Esophagus squamous epithelium (tissue), 5 donors: ENCODE data around the gene UBQLN4. TPM values are rescaled to one million over a fixed set of nuclear protein-coding genes. Genes with fewer than 3 reads are reported as not detected.

ENCODE experiments used
- DNase-seq: peaks from one replicate; lab custom pipeline; 2025; lab: John Stamatoyannopoulos, UW
- H3K27ac ChIP-seq, 4 donors: fragments of 200-600 bp; sonication (generic); one replicate each; pipeline ENCODE4 v1.5.1; 2016 to 2019; ENCODE audit warnings: mild to moderate bottlenecking in 1 of 4
- H3K27me3 ChIP-seq, 4 donors: fragments of 200-600 bp; sonication (generic); 1 replicate in 3 of 4; 2 replicates in 1 of 4; pipeline versions ENCODE4 v1.5.1 to v1.6.0; 2017 to 2021; ENCODE audit warnings: antibody characterized with exemption in 1 of 4
- H3K36me3 ChIP-seq, 3 donors: fragments of 200-600 bp; sonication (generic); one replicate each; pipeline ENCODE4 v1.5.1; 2016 to 2019
- H3K4me1 ChIP-seq, 3 donors: fragments of 200-600 bp; sonication (generic); one replicate each; pipeline ENCODE4 v1.5.1; 2017 to 2019
- H3K4me3 ChIP-seq, 4 donors: fragments of 200-600 bp; sonication (generic); 1 replicate in 3 of 4; 2 replicates in 1 of 4; pipeline ENCODE4 v1.5.1; 2016 to 2019; ENCODE audit warnings: mild to moderate bottlenecking in 2 of 4, moderate library complexity in 1 of 4
- H3K9me3 ChIP-seq, 3 donors: fragments of 200-600 bp; sonication (generic); one replicate each; pipeline ENCODE4 v1.5.1; 2016 to 2019
- POLR2A ChIP-seq, 4 donors: fragments of 450-650 bp; IDR thresholded peaks; one replicate each; pipeline ENCODE4 v1.6.1; 2017; ENCODE audit warnings: antibody characterized with exemption in 4 of 4, mild to moderate bottlenecking in 4 of 4, moderate library complexity in 3 of 4
- WGBS, 2 donors: methylation state at CpG; one replicate each; pipeline ENCODE4 v1.1.5; 2018; 5-methylcytosine and 5-hydroxymethylcytosine counted together
- intact Hi-C: fragments of 100-400 bp; cut with DNase I; formaldehyde crosslinking; loops from one replicate; pipeline ENCODE4 v1.15.0; 2022
- total RNA-seq, 4 donors: library from RNA; depleted of rRNA; stranded (reverse); fragments of >200 nt; gene quantifications; one replicate each; pipeline ENCODE4 v1.1.0, GENCODE V29; 2016
- TF ChIP-seq, protein P1 (sequence below), 6 experiments: fragments of 450-650 bp in 4 of 6; fragments of 200-600 bp in 2 of 6; sonication (generic) in 2 of 6; IDR thresholded peaks; one replicate each; pipeline ENCODE4 v1.5.1; 2016 to 2019; ENCODE audit warnings: antibody characterized with exemption in 6 of 6, mild to moderate bottlenecking in 4 of 6, moderate library complexity in 4 of 6
- donor health status: DM: yes; HTN: yes; CAD: no.

UBQLN4 gene
- total RNA-seq, 4 donors from 2014 or later, result 19.7 to 32.7 (median 25.5) TPM

GRCh38 chr1:156009404-156009803 lies 44.2 kb downstream of the UBQLN4 start:
- Histone ChIP-seq H3K27ac (no peak overlapping the region), H3K4me3 (no peak overlapping the region), H3K9me3 (no peaks in the 10 kb centered on the region), H3K4me1 (peaks cover 0 to 4% (median 0%) of the 10 kb centered on the region in 3 donors), H3K27me3 (no peaks in the 10 kb centered on the region), H3K36me3 (peaks cover 23 to 73% (median 33%) of the 10 kb centered on the region in 3 donors)
- DNase-seq, result no peak
- WGBS, 2 donors, result 53 to 66% methylated on average over 2 to 3 of the region's 3 CpGs
- intact Hi-C loops, result no loop called here
- TF ChIP-seq, protein P1, sequence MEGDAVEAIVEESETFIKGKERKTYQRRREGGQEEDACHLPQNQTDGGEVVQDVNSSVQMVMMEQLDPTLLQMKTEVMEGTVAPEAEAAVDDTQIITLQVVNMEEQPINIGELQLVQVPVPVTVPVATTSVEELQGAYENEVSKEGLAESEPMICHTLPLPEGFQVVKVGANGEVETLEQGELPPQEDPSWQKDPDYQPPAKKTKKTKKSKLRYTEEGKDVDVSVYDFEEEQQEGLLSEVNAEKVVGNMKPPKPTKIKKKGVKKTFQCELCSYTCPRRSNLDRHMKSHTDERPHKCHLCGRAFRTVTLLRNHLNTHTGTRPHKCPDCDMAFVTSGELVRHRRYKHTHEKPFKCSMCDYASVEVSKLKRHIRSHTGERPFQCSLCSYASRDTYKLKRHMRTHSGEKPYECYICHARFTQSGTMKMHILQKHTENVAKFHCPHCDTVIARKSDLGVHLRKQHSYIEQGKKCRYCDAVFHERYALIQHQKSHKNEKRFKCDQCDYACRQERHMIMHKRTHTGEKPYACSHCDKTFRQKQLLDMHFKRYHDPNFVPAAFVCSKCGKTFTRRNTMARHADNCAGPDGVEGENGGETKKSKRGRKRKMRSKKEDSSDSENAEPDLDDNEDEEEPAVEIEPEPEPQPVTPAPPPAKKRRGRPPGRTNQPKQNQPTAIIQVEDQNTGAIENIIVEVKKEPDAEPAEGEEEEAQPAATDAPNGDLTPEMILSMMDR (IDR thresholded peaks at IDR 0.05), result no peak
- no peak for TF ChIP-seq POLR2A (IDR thresholded peaks at IDR 0.05)

DNA sequence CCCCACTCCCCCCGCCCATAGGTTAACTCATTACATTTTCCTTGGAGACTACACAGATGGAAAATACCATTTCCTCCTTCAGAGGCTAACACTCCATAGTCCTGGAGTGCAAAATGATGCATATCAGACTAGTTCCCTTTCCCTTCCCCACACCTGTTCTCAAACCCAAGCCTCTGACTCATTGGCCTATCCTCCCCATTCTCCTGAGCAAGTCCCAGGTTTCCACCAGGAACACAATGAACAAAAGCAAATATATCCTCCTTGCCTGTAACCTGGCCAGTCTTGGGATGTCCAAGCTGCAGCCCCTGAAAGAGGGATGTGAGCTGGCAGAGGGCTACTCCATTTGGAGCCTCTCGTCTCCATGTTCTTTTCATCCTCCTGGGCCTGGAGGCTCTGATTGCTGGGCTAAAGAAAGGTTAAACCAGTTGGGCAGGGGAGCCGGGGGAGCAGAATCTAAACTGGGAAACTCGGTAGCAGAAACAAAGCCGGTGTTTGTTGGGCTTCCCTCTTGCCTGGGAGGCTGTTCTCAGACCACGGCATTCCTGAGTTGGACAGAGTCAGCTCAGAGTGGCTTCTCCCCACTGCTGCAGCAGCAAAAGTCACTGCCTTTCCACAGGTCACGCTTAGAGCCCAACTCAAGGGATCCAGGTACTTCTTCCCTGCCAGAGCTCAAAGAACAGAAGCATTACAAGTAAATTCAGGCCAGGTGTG lies 46.8 kb downstream of the UBQLN4 start:
- Histone ChIP-seq H3K4me1 (peaks cover 0 to 25% (median 0%) of the 10 kb centered on the region in 3 donors), H3K27ac (no peak overlapping the region), H3K36me3 (peaks cover 19 to 47% (median 29%) of the 10 kb centered on the region in 3 donors), H3K4me3 (no peak overlapping the region), H3K27me3 (no peaks in the 10 kb centered on the region), H3K9me3 (no peaks in the 10 kb centered on the region)
- no peak for DNase-seq
- WGBS, 2 donors, result 65 to 79% methylated on average over 5 to 6 of the region's 7 CpGs
- intact Hi-C loops, result no loop called here
- TF ChIP-seq POLR2A (IDR thresholded peaks at IDR 0.05), result no peak
- TF ChIP-seq, protein P1 (IDR thresholded peaks at IDR 0.05), result no peak

GRCh38 chr1:156004843-156005584 lies 48.6 kb downstream of the UBQLN4 start:
- Histone ChIP-seq H3K27ac (no peak overlapping the region), H3K36me3 (peaks cover 7 to 29% (median 17%) of the 10 kb centered on the region in 3 donors), H3K27me3 (no peaks in the 10 kb centered on the region), H3K4me3 (no peak overlapping the region), H3K4me1 (peaks cover 0 to 39% (median 0%) of the 10 kb centered on the region in 3 donors), H3K9me3 (no peaks in the 10 kb centered on the region)
- intact Hi-C loops, result no loop called here
- DNase-seq, result no peak
- WGBS, 2 donors, result 84 to 89% methylated on average over 2 to 3 of the region's 4 CpGs
- TF ChIP-seq, protein P1 (IDR thresholded peaks at IDR 0.05), result no peak
- TF ChIP-seq POLR2A (IDR thresholded peaks at IDR 0.05), result no peak

GRCh38 chr1:156003923-156004188 lies 49.7 kb downstream of the UBQLN4 start:
- WGBS, 2 donors, result 0 to 71% methylated on average over 1 to 2 of the region's 2 CpGs
- Histone ChIP-seq H3K9me3 (no peaks in the 10 kb centered on the region), H3K27ac (peak overlapping the region in 2 of 4 donors; percentile 31 to 60), H3K27me3 (no peaks in the 10 kb centered on the region), H3K4me1 (peaks cover 0 to 39% (median 0%) of the 10 kb centered on the region in 3 donors), H3K36me3 (peaks cover 5 to 18% (median 5%) of the 10 kb centered on the region in 3 donors), H3K4me3 (no peak overlapping the region)
- DNase-seq, result no peak
- TF ChIP-seq, protein P1 (IDR thresholded peaks at IDR 0.05), result no peak
- TF ChIP-seq POLR2A (IDR thresholded peaks at IDR 0.05), result no peak
- intact Hi-C loops, result no loop called here
